IMR-90 (cell line): Measurements from ENCODE around the gene PTGR3. TPM values are rescaled to one million over a fixed set of nuclear protein-coding genes. Genes with fewer than 3 reads are reported as not detected.
A peak's percentile ranks its signal among the peaks of the same experiment; 100 is the strongest.

ENCODE experiments used
- ATAC-seq: fragments of 200-7000 bp; cut with Tn5 transposase; 2 replicates; pipeline ENCODE4 v1.9.1; 2020; ENCODE audit warnings: low read depth, mild to moderate bottlenecking, moderate library complexity
- BruUV-seq: library from RNA; stranded (reverse); fragments of 400-500 nt; replicated peaks from 2 replicates; lab custom pipeline; 2021; lab: Mats Ljungman, UMichigan
- CTCF ChIA-PET: fragments of 300-600 bp; formaldehyde crosslinking; extraction: SDS; loops from one replicate; lab custom pipeline; 2021; ENCODE audit warnings: antibody characterized with exemption; lab: Yijun Ruan, JAX
- POLR2A ChIA-PET: fragments of 300-600 bp; sonication (Branson Sonifier 250); formaldehyde crosslinking; loops from one replicate; lab custom pipeline; 2022; ENCODE audit warnings: antibody characterized with exemption; ENCODE audit not compliant: unreplicated experiment; lab: Charles Lee
- DNase-seq: peaks from one replicate; pipeline ENCODE4 v3.0.0; 2013
- H2AFZ ChIP-seq: replicated peaks from 2 replicates; pipeline ENCODE3; 2013; ENCODE audit warnings: low read length, mild to moderate bottlenecking; ENCODE audit not compliant: poor library complexity
- H2AK5ac ChIP-seq: 2 replicates; pipeline ENCODE4 v1.6.1; 2013; ENCODE audit warnings: low read depth, low read length, inconsistent platforms
- H2AK9ac ChIP-seq: replicated peaks from 2 replicates; pipeline ENCODE3; 2013; ENCODE audit warnings: mild to moderate bottlenecking, low read depth, low read length, moderate library complexity; ENCODE audit not compliant: poor library complexity
- H2BK120ac ChIP-seq: 2 replicates; pipeline ENCODE4 v1.6.1; 2013; ENCODE audit warnings: low read depth, low read length, inconsistent platforms
- H2BK15ac ChIP-seq: 3 replicates; pipeline ENCODE4 v1.6.1; 2013; ENCODE audit warnings: low read depth, low read length, inconsistent platforms
- H2BK20ac ChIP-seq: 2 replicates; pipeline ENCODE4 v1.6.1; 2013; ENCODE audit warnings: low read depth, mild to moderate bottlenecking, inconsistent platforms, low read length, moderate library complexity
- H2BK5ac ChIP-seq: 2 replicates; pipeline ENCODE4 v1.6.1; 2013; ENCODE audit warnings: mild to moderate bottlenecking, low read depth, low read length, inconsistent platforms; ENCODE audit not compliant: poor library complexity, severe bottlenecking
- H3K14ac ChIP-seq: replicated peaks from 2 replicates; pipeline ENCODE4 v1.6.1; 2013; ENCODE audit warnings: low read depth, low read length, inconsistent platforms
- H3K18ac ChIP-seq: 2 replicates; pipeline ENCODE4 v1.6.1; 2013; ENCODE audit warnings: low read depth, low read length, control low read depth
- H3K23ac ChIP-seq: 2 replicates; pipeline ENCODE4 v1.6.1; 2013; ENCODE audit warnings: low read depth, low read length, inconsistent platforms
- H3K27ac ChIP-seq: 2 replicates; pipeline ENCODE4 v1.5.1; 2013; ENCODE audit warnings: mild to moderate bottlenecking, control low read depth, low read length; ENCODE audit not compliant: insufficient read depth
- H3K27me3 ChIP-seq: 2 replicates; pipeline ENCODE4 v1.6.1; 2013; ENCODE audit warnings: low read length; ENCODE audit not compliant: control insufficient read depth, insufficient read depth
- H3K36me3 ChIP-seq: 2 replicates; pipeline ENCODE4 v1.6.1; 2013; ENCODE audit warnings: low read length, mixed read lengths; ENCODE audit not compliant: control insufficient read depth, insufficient read depth
- H3K4ac ChIP-seq: 2 replicates; pipeline ENCODE4 v1.6.1; 2013; ENCODE audit warnings: low read depth, low read length, inconsistent platforms
- H3K4me1 ChIP-seq: 2 replicates; pipeline ENCODE4 v1.6.1; 2013; ENCODE audit warnings: low read length, mixed read lengths; ENCODE audit not compliant: control insufficient read depth, insufficient read depth
- H3K4me2 ChIP-seq: 2 replicates; pipeline ENCODE4 v1.6.1; 2013; ENCODE audit warnings: low read depth, mild to moderate bottlenecking, control low read depth, low read length, moderate library complexity
- H3K4me3 ChIP-seq: 2 replicates; pipeline ENCODE4 v1.5.1; 2013; ENCODE audit warnings: low read depth, mild to moderate bottlenecking, control low read depth, low read length, moderate library complexity; ENCODE audit not compliant: insufficient read depth
- H3K56ac ChIP-seq: 2 replicates; pipeline ENCODE4 v1.6.1; 2013; ENCODE audit warnings: low read length, inconsistent platforms; ENCODE audit not compliant: insufficient read depth; ENCODE audit errors: extremely low read depth
- H3K79me1 ChIP-seq, 2 experiments: 2 replicates each; pipeline ENCODE4 v1.6.1; 2013; ENCODE audit warnings: low read length in 2 of 2, inconsistent platforms in 1 of 2, low read depth in 1 of 2
- H3K9ac ChIP-seq: 2 replicates; pipeline ENCODE4 v1.6.1; 2013; ENCODE audit warnings: low read depth, low read length, control low read depth
- H3K9me1 ChIP-seq: 2 replicates; pipeline ENCODE4 v1.6.1; 2013; ENCODE audit warnings: low read length, inconsistent platforms; ENCODE audit not compliant: insufficient read depth
- H3K9me3 ChIP-seq: 2 replicates; pipeline ENCODE4 v1.6.1; 2013; ENCODE audit warnings: low read length; ENCODE audit not compliant: control insufficient read depth, insufficient read depth
- H4K20me1 ChIP-seq: 2 replicates; pipeline ENCODE4 v1.6.1; 2013; ENCODE audit warnings: low read length, inconsistent platforms; ENCODE audit not compliant: insufficient read depth
- H4K5ac ChIP-seq: 2 replicates; pipeline ENCODE4 v1.6.1; 2013; ENCODE audit warnings: mild to moderate bottlenecking, low read depth, low read length, control low read depth
- H4K8ac ChIP-seq, 2 experiments: 2 replicates each; pipeline ENCODE4 v1.6.1; 2013; ENCODE audit warnings: low read depth in 2 of 2, low read length in 2 of 2, control low read depth in 1 of 2, inconsistent platforms in 1 of 2
- H4K91ac ChIP-seq: 2 replicates; pipeline ENCODE4 v1.6.1; 2013; ENCODE audit warnings: low read depth, low read length, inconsistent platforms; ENCODE audit not compliant: insufficient read depth
- BHLHE40 ChIP-seq: fragments of 150-350 bp; IDR thresholded peaks from 2 replicates; pipeline ENCODE4 v1.6.1; 2016; ENCODE audit warnings: mild to moderate bottlenecking, low read depth, low read length
- CEBPB ChIP-seq: IDR thresholded peaks from 2 replicates; pipeline ENCODE4 v1.6.1; 2012; ENCODE audit warnings: low read depth, low read length, improper control_type of control experiment
- CHD1 ChIP-seq: IDR thresholded peaks from 2 replicates; pipeline ENCODE4 v1.6.1; 2012; ENCODE audit warnings: low read depth, low read length, improper control_type of control experiment
- FOS ChIP-seq: fragments of 150-350 bp; IDR thresholded peaks from 2 replicates; pipeline ENCODE4 v1.6.1; 2016; ENCODE audit warnings: low read depth, low read length
- MAFK ChIP-seq: IDR thresholded peaks from 2 replicates; pipeline ENCODE4 v1.6.1; 2012; ENCODE audit warnings: low read depth, low read length, improper control_type of control experiment
- MXI1 ChIP-seq: IDR thresholded peaks from 2 replicates; pipeline ENCODE4 v1.6.1; 2012; ENCODE audit warnings: low read depth, mild to moderate bottlenecking, low read length, moderate library complexity, borderline replicate concordance
- NFE2L2 ChIP-seq: fragments of 150-350 bp; IDR thresholded peaks from 2 replicates; pipeline ENCODE4 v1.6.1; 2016; ENCODE audit warnings: low read depth, mild to moderate bottlenecking, low read length
- RAD21 ChIP-seq: IDR thresholded peaks from 2 replicates; pipeline ENCODE4 v1.6.1; 2012; ENCODE audit warnings: low read length, improper control_type of control experiment
- RCOR1 ChIP-seq: IDR thresholded peaks from 2 replicates; pipeline ENCODE4 v1.6.1; 2012; ENCODE audit warnings: mild to moderate bottlenecking, low read length, improper control_type of control experiment; ENCODE audit not compliant: insufficient replicate concordance
- RFX5 ChIP-seq: IDR thresholded peaks from 2 replicates; pipeline ENCODE4 v1.8.0; 2012; ENCODE audit warnings: low read depth, mild to moderate bottlenecking, low read length, moderate library complexity
- SMC3 ChIP-seq: fragments of 150-350 bp; IDR thresholded peaks from 2 replicates; pipeline ENCODE4 v1.6.1; 2016; ENCODE audit warnings: low read depth, mild to moderate bottlenecking, antibody characterized with exemption, low read length, moderate library complexity
- USF2 ChIP-seq: fragments of 150-350 bp; IDR thresholded peaks from 2 replicates; pipeline ENCODE4 v1.6.1; 2017; ENCODE audit warnings: mild to moderate bottlenecking, antibody characterized with exemption, low read length, low read depth
- WGBS, 2 experiments: methylation state at CpG; one replicate each; pipeline versions ENCODE4 v1.1.5 to v1.1.7; 2013; ENCODE audit warnings: missing lambda C conversion rate in 2 of 2; ENCODE audit not compliant: insufficient read length in 1 of 2; ENCODE audit errors: extremely low coverage in 2 of 2; 5-methylcytosine and 5-hydroxymethylcytosine counted together
- dilution Hi-C: fragments of 300-500 bp; cut with HindIII; formaldehyde crosslinking; loops from one replicate; pipeline ENCODE4 v1.14.3; 2018; ENCODE audit warnings: low sequenced_read_pairs; ENCODE audit not compliant: unreplicated experiment
- in situ Hi-C: fragments of 300-500 bp; cut with MboI; formaldehyde crosslinking; loops from 3 replicates; pipeline ENCODE4 v1.14.3; 2019; ENCODE audit warnings: low sequenced_read_pairs, inconsistent platforms, mixed read lengths
- intact Hi-C: fragments of 100-400 bp; cut with micrococcal nuclease; formaldehyde crosslinking; loops from 2 replicates; pipeline ENCODE4 v1.10.0; 2022
- polyA plus RNA-seq, 3 experiments: library from polyadenylated mRNA; depleted of rRNA; stranded (reverse); fragments of >200 nt; gene quantifications; 2 replicates each; pipeline ENCODE4 v1.2.3, GENCODE V29; 2012; ENCODE audit warnings: low replicate concordance in 1 of 3
- total RNA-seq: library from RNA; depleted of rRNA; stranded (reverse); fragments of >200 nt; gene quantifications from 2 replicates; pipeline ENCODE4 v1.2.3, GENCODE V29; 2012
- TF ChIP-seq, protein P1 (sequence below): fragments of 150-350 bp; IDR thresholded peaks from 2 replicates; pipeline ENCODE4 v1.6.1; 2016; ENCODE audit warnings: low read depth, mild to moderate bottlenecking, low read length, moderate library complexity, borderline replicate concordance

Gene PTGR3
- total and polyA plus RNA-seq, 2 of the 4 experiments (the other 2 are of a cell fraction), result 16.1 to 26.4 TPM

- peak overlapping the region; percentile 62; the same call in 1 of the 2 replicates for H4K5ac ChIP-seq
- no peak for DNase-seq
- H3K14ac ChIP-seq, result no peak overlapping the region; the same call in 1 of the 2 replicates
- CTCF ChIA-PET, result no interaction called here
- peak overlapping the region; percentile 15 for H2AFZ ChIP-seq
- H3K56ac ChIP-seq, result no peak overlapping the region
- no peak overlapping the region for H2BK120ac ChIP-seq
- no peak overlapping the region for H3K4me3 ChIP-seq
- 80% methylated on average over 1 of the region's 18 CpGs; no CpG with 5 or more reads in 1 of the 2 experiments for whole genome bisulfite sequencing, 2 experiments
- no peaks in the 10 kb centered on the region for H4K20me1 ChIP-seq
- dilution Hi-C loops (no loop called here), in situ Hi-C loops (no loop called here), intact Hi-C loops (no loop called here)
- H3K9ac ChIP-seq, result no peak overlapping the region
- H3K27me3 ChIP-seq, result no peaks in the 10 kb centered on the region
- no peak overlapping the region for H2AK9ac ChIP-seq
- peak overlapping the region; percentile 8 to 18; a peak in 2 of 4 replicates for H4K8ac ChIP-seq
- peak overlapping the region; percentile 20; the same call in 1 of the 2 replicates for H4K91ac ChIP-seq
- no peak overlapping the region for H3K4me2 ChIP-seq
- H3K4me1 ChIP-seq, result peaks cover 16% of the 10 kb centered on the region
- no peaks in the 10 kb centered on the region for H3K9me3 ChIP-seq
- POLR2A ChIA-PET, result no interaction called here
- H2BK20ac ChIP-seq, result no peak overlapping the region
- no peak overlapping the region for H3K23ac ChIP-seq
- no peak overlapping the region for H2BK15ac ChIP-seq
- no peak for ATAC-seq
- no peak overlapping the region for H2BK5ac ChIP-seq
- TF ChIP-seq SMC3 (no peak), RCOR1 (no peak), MXI1 (no peak), BHLHE40 (no peak), RFX5 (no peak), USF2 (no peak), CHD1 (no peak), MAFK (no peak), CEBPB (no peak), FOS (no peak), NFE2L2 (no peak), RAD21 (no peak)
- TF ChIP-seq, protein P1, sequence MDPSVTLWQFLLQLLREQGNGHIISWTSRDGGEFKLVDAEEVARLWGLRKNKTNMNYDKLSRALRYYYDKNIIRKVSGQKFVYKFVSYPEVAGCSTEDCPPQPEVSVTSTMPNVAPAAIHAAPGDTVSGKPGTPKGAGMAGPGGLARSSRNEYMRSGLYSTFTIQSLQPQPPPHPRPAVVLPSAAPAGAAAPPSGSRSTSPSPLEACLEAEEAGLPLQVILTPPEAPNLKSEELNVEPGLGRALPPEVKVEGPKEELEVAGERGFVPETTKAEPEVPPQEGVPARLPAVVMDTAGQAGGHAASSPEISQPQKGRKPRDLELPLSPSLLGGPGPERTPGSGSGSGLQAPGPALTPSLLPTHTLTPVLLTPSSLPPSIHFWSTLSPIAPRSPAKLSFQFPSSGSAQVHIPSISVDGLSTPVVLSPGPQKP, result no peak
- peaks cover 14 to 37% of the 10 kb centered on the region in 2 experiments; a peak in 3 of 4 replicates for H3K79me1 ChIP-seq
- H3K9me1 ChIP-seq, result peaks cover 11% of the 10 kb centered on the region; the same call in 1 of the 2 replicates
- no peaks in the 10 kb centered on the region for H3K36me3 ChIP-seq
- H3K4ac ChIP-seq, result peak overlapping the region; percentile 21; the same call in 1 of the 2 replicates
- H3K27ac ChIP-seq, result no peak overlapping the region
- no peak overlapping the region for H3K18ac ChIP-seq
- H2AK5ac ChIP-seq, result peak overlapping the region; percentile 60
- no TSS peak for BruUV-seq
Measured at GRCh38 chr18:75249672-75250470, 40.9 kb upstream of the PTGR3 start.
